Measurements from ENCODE around the gene TCHP. TPM values are rescaled to one million over a fixed set of nuclear protein-coding genes. Genes with fewer than 3 reads are reported as not detected.

TCHP gene
- total RNA-seq, 1 donor from 2014 or later: 8.6 TPM

- no peaks in the 10 kb centered on the region for H3K36me3 Mint-ChIP-seq (ENCODE audit: low read depth, unreplicated experiment)
- H3K27ac ChIP-seq (ENCODE audit: low read depth, low read length): no peak overlapping the region
- H3K4me1 Mint-ChIP-seq (ENCODE audit: low read depth, unreplicated experiment): peaks cover 12% of the 10 kb centered on the region
- FAIRE-seq (no peak), DNase-seq (ENCODE audit: low read depth) (no peak)
- H3K9me3 Mint-ChIP-seq (ENCODE audit: unreplicated experiment): no peaks in the 10 kb centered on the region
- H3K79me2 ChIP-seq (ENCODE audit: insufficient read depth, low read length): peaks cover 61% of the 10 kb centered on the region
- no peak for TF ChIP-seq EZH2 (IDR thresholded peaks at IDR 0.05; ENCODE audit: insufficient read depth, low read length)
- TF ChIP-seq CTCF (IDR thresholded peaks at IDR 0.05; ENCODE audit: insufficient read depth, low read depth, low read length): no peak
- H3K27me3 ChIP-seq (ENCODE audit: insufficient read depth, low read length): no peaks in the 10 kb centered on the region
- H4K20me1 ChIP-seq (ENCODE audit: insufficient read depth, low read length): peaks cover 52% of the 10 kb centered on the region
- H3K4me2 ChIP-seq (ENCODE audit: low read length): peak overlapping the region; percentile 100
- H3K36me3 ChIP-seq (ENCODE audit: insufficient read depth, low read length): no peaks in the 10 kb centered on the region
- peak overlapping the region; percentile 94 for H3K9ac ChIP-seq (ENCODE audit: low read length)
- no peaks in the 10 kb centered on the region for H3K9me3 ChIP-seq (ENCODE audit: insufficient read depth, low read depth, low read length)
- peak overlapping the region; percentile 28 for H3K27ac Mint-ChIP-seq (ENCODE audit: unreplicated experiment)
- peak overlapping the region; percentile 93 for H3K4me3 ChIP-seq (ENCODE audit: insufficient read depth, low read depth, low read length)
- peak overlapping the region; percentile 97 for H3K4me3 Mint-ChIP-seq (ENCODE audit: unreplicated experiment)
- H2AFZ ChIP-seq (ENCODE audit: low read depth, low read length): no peak overlapping the region
- H3K27me3 Mint-ChIP-seq (ENCODE audit: low read depth, unreplicated experiment): peaks cover 5% of the 10 kb centered on the region
- H3K4me1 ChIP-seq (ENCODE audit: insufficient read depth, low read length): peaks cover 16% of the 10 kb centered on the region
These were observed 21.3 kb upstream of the TCHP start for GRCh38 chr12:109878749-109879148.

- Histone ChIP-seq H2AFZ (ENCODE audit: low read depth, low read length) (peak overlapping the region; percentile 93), H3K79me2 (ENCODE audit: insufficient read depth, low read length) (peaks cover 53% of the 10 kb centered on the region), H3K4me1 (ENCODE audit: insufficient read depth, low read length) (peaks cover 16% of the 10 kb centered on the region), H3K4me3 (ENCODE audit: insufficient read depth, low read depth, low read length) (peak overlapping the region; percentile 93), H3K36me3 (ENCODE audit: insufficient read depth, low read length) (no peaks in the 10 kb centered on the region), H4K20me1 (ENCODE audit: insufficient read depth, low read length) (peaks cover 45% of the 10 kb centered on the region), H3K9ac (ENCODE audit: low read length) (peak overlapping the region; percentile 94), H3K9me3 (ENCODE audit: insufficient read depth, low read depth, low read length) (no peaks in the 10 kb centered on the region), H3K27ac (ENCODE audit: low read depth, low read length) (peak overlapping the region; percentile 55), H3K27me3 (ENCODE audit: insufficient read depth, low read length) (no peaks in the 10 kb centered on the region), H3K4me2 (ENCODE audit: low read length) (peak overlapping the region; percentile 100)
- peaks cover 12% of the 10 kb centered on the region for H3K4me1 Mint-ChIP-seq (ENCODE audit: low read depth, unreplicated experiment)
- peak overlapping the region; percentile 97 for H3K4me3 Mint-ChIP-seq (ENCODE audit: unreplicated experiment)
- FAIRE-seq (no peak), DNase-seq (ENCODE audit: low read depth) (no peak)
- no peaks in the 10 kb centered on the region for H3K36me3 Mint-ChIP-seq (ENCODE audit: low read depth, unreplicated experiment)
- no peaks in the 10 kb centered on the region for H3K9me3 Mint-ChIP-seq (ENCODE audit: unreplicated experiment)
- no peak for TF ChIP-seq CTCF (IDR thresholded peaks at IDR 0.05; ENCODE audit: insufficient read depth, low read depth, low read length)
- TF ChIP-seq EZH2 (IDR thresholded peaks at IDR 0.05; ENCODE audit: insufficient read depth, low read length): no peak
- H3K27ac Mint-ChIP-seq (ENCODE audit: unreplicated experiment): peak overlapping the region; percentile 48
- H3K27me3 Mint-ChIP-seq (ENCODE audit: low read depth, unreplicated experiment): peaks cover 7% of the 10 kb centered on the region
These were observed 20.6 kb upstream of the TCHP start for GRCh38 chr12:109879351-109880042.

Data from astrocyte (in vitro differentiated cells and primary cell).